Upper lobe of left lung (tissue), 4 donors: Measurements from ENCODE around the gene HSP90B1.

ENCODE experiments used
- EP300 ChIP-seq, 4 donors: sonication (generic); formaldehyde crosslinking; IDR thresholded peaks; one replicate each; pipeline ENCODE4 v1.5.1; 2017; ENCODE audit warnings: antibody characterized with exemption in 4 of 4, control low read depth in 2 of 4
- POLR2A ChIP-seq, 4 donors: fragments of 450-650 bp; IDR thresholded peaks; one replicate each; pipeline ENCODE4 v1.5.1; 2016 to 2017; ENCODE audit warnings: antibody characterized with exemption in 4 of 4, mild to moderate bottlenecking in 2 of 4
- POLR2AphosphoS5 ChIP-seq, 2 donors: sonication (generic); formaldehyde crosslinking; IDR thresholded peaks; one replicate each; pipeline ENCODE4 v1.5.1; 2017; ENCODE audit warnings: antibody characterized with exemption in 2 of 2
- TF ChIP-seq, protein P1 (sequence below), 6 experiments: fragments of 450-650 bp in 4 of 6; fragments of 200-600 bp in 2 of 6; sonication (generic) in 2 of 6; IDR thresholded peaks; one replicate each; pipeline ENCODE4 v1.5.1; 2016 to 2019; ENCODE audit warnings: antibody characterized with exemption in 6 of 6

DNA sequence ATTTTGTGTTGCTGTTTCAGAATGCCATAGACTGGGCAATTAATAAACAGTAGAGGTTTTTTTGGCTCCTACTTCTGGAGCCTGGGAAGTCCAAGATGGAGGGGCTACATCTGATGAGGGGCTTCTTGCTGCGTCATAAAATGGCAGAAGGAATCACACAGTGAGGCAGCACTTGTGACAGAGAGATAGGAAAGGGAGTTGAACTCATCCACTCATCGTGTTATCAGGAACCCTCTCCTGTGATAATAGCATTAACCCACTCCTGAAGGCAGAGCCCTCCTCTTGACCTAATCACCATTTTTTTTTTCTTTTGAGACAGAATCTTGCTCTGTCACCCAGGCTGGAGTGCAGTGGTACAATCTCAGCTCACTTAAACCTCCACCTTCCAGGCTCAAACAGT lies 45.2 kb downstream of the HSP90B1 start:
- TF ChIP-seq, protein P1, sequence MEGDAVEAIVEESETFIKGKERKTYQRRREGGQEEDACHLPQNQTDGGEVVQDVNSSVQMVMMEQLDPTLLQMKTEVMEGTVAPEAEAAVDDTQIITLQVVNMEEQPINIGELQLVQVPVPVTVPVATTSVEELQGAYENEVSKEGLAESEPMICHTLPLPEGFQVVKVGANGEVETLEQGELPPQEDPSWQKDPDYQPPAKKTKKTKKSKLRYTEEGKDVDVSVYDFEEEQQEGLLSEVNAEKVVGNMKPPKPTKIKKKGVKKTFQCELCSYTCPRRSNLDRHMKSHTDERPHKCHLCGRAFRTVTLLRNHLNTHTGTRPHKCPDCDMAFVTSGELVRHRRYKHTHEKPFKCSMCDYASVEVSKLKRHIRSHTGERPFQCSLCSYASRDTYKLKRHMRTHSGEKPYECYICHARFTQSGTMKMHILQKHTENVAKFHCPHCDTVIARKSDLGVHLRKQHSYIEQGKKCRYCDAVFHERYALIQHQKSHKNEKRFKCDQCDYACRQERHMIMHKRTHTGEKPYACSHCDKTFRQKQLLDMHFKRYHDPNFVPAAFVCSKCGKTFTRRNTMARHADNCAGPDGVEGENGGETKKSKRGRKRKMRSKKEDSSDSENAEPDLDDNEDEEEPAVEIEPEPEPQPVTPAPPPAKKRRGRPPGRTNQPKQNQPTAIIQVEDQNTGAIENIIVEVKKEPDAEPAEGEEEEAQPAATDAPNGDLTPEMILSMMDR (IDR thresholded peaks at IDR 0.05): no peak
- TF ChIP-seq EP300 (IDR thresholded peaks at IDR 0.05) (no peak), POLR2AphosphoS5 (IDR thresholded peaks at IDR 0.05) (no peak), POLR2A (IDR thresholded peaks at IDR 0.05) (no peak)
